Gastroesophageal sphincter (tissue), 4 donors: ENCODE measurements around the gene TRAPPC6A. TPM values are rescaled to one million over a fixed set of nuclear protein-coding genes. Genes with fewer than 3 reads are reported as not detected.

Experiments used
- ATAC-seq: fragments of 150-250 bp; one replicate; pipeline ENCODE4 v1.9.1; 2016; ENCODE audit warnings: mild to moderate bottlenecking, moderate library complexity
- H3K27ac ChIP-seq, 4 donors: fragments of 200-600 bp; sonication (generic) in 3 of 4; 1 replicate in 3 of 4; 2 replicates in 1 of 4; pipeline ENCODE4 v1.5.1; 2016 to 2019
- H3K27me3 ChIP-seq: fragments of 200-600 bp; sonication (generic); one replicate; pipeline ENCODE4 v1.5.1; 2019
- H3K36me3 ChIP-seq, 2 donors: fragments of 200-600 bp; sonication (generic); one replicate each; pipeline ENCODE4 v1.5.1; 2019; ENCODE audit warnings: control low read depth in 1 of 2
- H3K4me1 ChIP-seq, 3 donors: fragments of 200-600 bp; sonication (generic); 1 replicate in 2 of 3; 2 replicates in 1 of 3; pipeline ENCODE4 v1.5.1; 2016 to 2019; ENCODE audit warnings: control low read depth in 2 of 3
- H3K4me3 ChIP-seq, 2 donors: fragments of 200-600 bp; sonication (generic); one replicate each; pipeline ENCODE4 v1.5.1; 2019; ENCODE audit warnings: mild to moderate bottlenecking in 1 of 2, moderate library complexity in 1 of 2
- H3K9me3 ChIP-seq, 3 donors: fragments of 200-600 bp; sonication (generic); one replicate each; pipeline ENCODE4 v1.5.1; 2017 to 2019; ENCODE audit warnings: control low read depth in 2 of 3
- CTCF ChIP-seq, 4 experiments: fragments of 200-600 bp in 2 of 4; fragments of 450-650 bp in 2 of 4; sonication (generic) in 1 of 4; IDR thresholded peaks; one replicate each; pipeline ENCODE4 v1.5.1; 2017 to 2019; ENCODE audit warnings: antibody characterized with exemption in 4 of 4, mild to moderate bottlenecking in 2 of 4, moderate library complexity in 2 of 4
- EP300 ChIP-seq: sonication (generic); formaldehyde crosslinking; IDR thresholded peaks from one replicate; pipeline ENCODE4 v1.6.1; 2017; ENCODE audit warnings: antibody characterized with exemption, mild to moderate bottlenecking
- POLR2A ChIP-seq, 2 donors: fragments of 450-650 bp; IDR thresholded peaks; one replicate each; pipeline ENCODE4 v1.6.1; 2017; ENCODE audit warnings: antibody characterized with exemption in 2 of 2, mild to moderate bottlenecking in 2 of 2, moderate library complexity in 1 of 2
- POLR2AphosphoS5 ChIP-seq: sonication (generic); formaldehyde crosslinking; IDR thresholded peaks from one replicate; pipeline ENCODE4 v1.6.1; 2017; ENCODE audit warnings: antibody characterized with exemption
- WGBS, 2 donors: methylation state at CpG; one replicate each; pipeline ENCODE4 v1.1.5; 2018; ENCODE audit warnings: low coverage in 1 of 2; 5-methylcytosine and 5-hydroxymethylcytosine counted together
- total RNA-seq, 4 donors: library from RNA; depleted of rRNA; stranded (reverse); fragments of >200 nt; gene quantifications; one replicate each; pipeline ENCODE4 v1.1.0, GENCODE V29; 2016

TRAPPC6A gene
- total RNA-seq, 4 donors from 2014 or later = 16.2 to 24.0 (median 20.7) TPM

GRCh38 chr19:45191375-45191774 is 13.3 kb upstream of the TRAPPC6A start:
- TF ChIP-seq POLR2A (IDR thresholded peaks at IDR 0.05) (no peak), EP300 (no peak), POLR2AphosphoS5 (no peak)
- WGBS, 2 donors = no CpG with 5 or more reads among the region's 4 CpGs
- no peak overlapping the region for H3K4me3 ChIP-seq
- H3K27me3 ChIP-seq = no peaks in the 10 kb centered on the region
- peaks cover 0 to 4% of the 10 kb centered on the region in 2 donors for H3K36me3 ChIP-seq
- H3K4me1 ChIP-seq = no peaks in the 10 kb centered on the region
- H3K9me3 ChIP-seq = no peaks in the 10 kb centered on the region
- no peak overlapping the region for H3K27ac ChIP-seq
- no peak for ATAC-seq

- WGBS, 2 donors = 86% methylated on average over 1 of the region's 1 CpG; no CpG with 5 or more reads in 1 of the 2 donors
- Histone ChIP-seq H3K36me3 (peaks cover 0 to 4% of the 10 kb centered on the region in 2 donors), H3K27me3 (no peaks in the 10 kb centered on the region), H3K9me3 (no peaks in the 10 kb centered on the region), H3K4me1 (no peaks in the 10 kb centered on the region), H3K4me3 (no peak overlapping the region), H3K27ac (no peak overlapping the region)
- no peak for ATAC-seq
- TF ChIP-seq POLR2AphosphoS5 (no peak), POLR2A (IDR thresholded peaks at IDR 0.05) (no peak), CTCF (IDR thresholded peaks at IDR 0.05) (no peak), EP300 (no peak)
Observed at GRCh38 chr19:45189971-45190370, 11.9 kb upstream of the TRAPPC6A start.

GRCh38 chr19:45187421-45188100 is 9.5 kb upstream of the TRAPPC6A start:
- Histone ChIP-seq H3K36me3 (peaks cover 0 to 4% of the 10 kb centered on the region in 2 donors), H3K9me3 (no peaks in the 10 kb centered on the region), H3K4me3 (no peak overlapping the region), H3K27me3 (no peaks in the 10 kb centered on the region), H3K4me1 (no peaks in the 10 kb centered on the region), H3K27ac (no peak overlapping the region)
- WGBS, 2 donors = 18 to 35% methylated on average over 3 to 8 of the region's 12 CpGs
- no peak for ATAC-seq
- TF ChIP-seq EP300 (no peak), CTCF (IDR thresholded peaks at IDR 0.05) (peak in 1 of 4 experiments; percentile 56), POLR2A (IDR thresholded peaks at IDR 0.05) (no peak), POLR2AphosphoS5 (no peak)

- H3K27me3 ChIP-seq = no peaks in the 10 kb centered on the region
- TF ChIP-seq CTCF (IDR thresholded peaks at IDR 0.05) (no peak), POLR2AphosphoS5 (no peak), POLR2A (IDR thresholded peaks at IDR 0.05) (no peak), EP300 (no peak)
- H3K36me3 ChIP-seq = peaks cover 0 to 7% of the 10 kb centered on the region in 2 donors
- no peak overlapping the region for H3K27ac ChIP-seq
- H3K4me3 ChIP-seq = no peak overlapping the region
- H3K4me1 ChIP-seq = peaks cover 0 to under 1% (median 0%) of the 10 kb centered on the region in 3 donors
- no peak for ATAC-seq
- H3K9me3 ChIP-seq = no peaks in the 10 kb centered on the region
- 82 to 88% methylated on average over 4 to 8 of the region's 12 CpGs for WGBS, 2 donors
Observed at GRCh38 chr19:45186509-45187334, 8.7 kb upstream of the TRAPPC6A start.

GRCh38 chr19:45184115-45184514 is 6.1 kb upstream of the TRAPPC6A start:
- Histone ChIP-seq H3K4me3 (no peak overlapping the region), H3K4me1 (peaks cover 0 to 27% (median 18%) of the 10 kb centered on the region in 3 donors), H3K9me3 (no peaks in the 10 kb centered on the region), H3K36me3 (peaks cover 0 to 11% of the 10 kb centered on the region in 2 donors), H3K27me3 (no peaks in the 10 kb centered on the region), H3K27ac (no peak overlapping the region)
- TF ChIP-seq POLR2AphosphoS5 (no peak), POLR2A (IDR thresholded peaks at IDR 0.05) (no peak)
- WGBS, 2 donors = 82 to 100% methylated on average over 1 to 4 of the region's 5 CpGs
- no peak for ATAC-seq
